ENCODE measurements around the gene TAL2. TPM values are rescaled to one million over a fixed set of nuclear protein-coding genes. Genes with fewer than 3 reads are reported as not detected.

TAL2 gene
- total RNA-seq, 1 donor from 2014 or later = not detected

DNA sequence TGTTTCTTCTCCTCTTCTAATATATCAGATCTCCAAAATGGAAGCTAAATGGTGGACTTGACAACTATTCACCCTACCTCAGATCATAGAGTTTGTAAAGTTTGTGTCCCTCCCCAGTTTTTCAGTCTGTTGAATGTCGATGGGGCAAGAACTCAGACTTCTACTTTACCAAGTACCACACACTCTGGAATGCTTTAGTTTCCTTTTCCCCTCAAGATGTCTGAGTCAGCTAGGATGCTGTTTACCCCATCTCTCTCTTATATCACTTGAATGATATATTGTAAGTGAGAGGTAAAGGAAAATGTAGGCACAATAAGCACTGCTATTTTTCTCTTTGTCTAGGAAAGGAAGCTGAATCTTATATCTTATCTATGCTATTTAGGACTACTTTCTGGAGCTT is 25.9 kb upstream of the TAL2 start:
- Histone ChIP-seq H3K36me3 (no peaks in the 10 kb centered on the region), H3K27me3 (no peaks in the 10 kb centered on the region), H3K4me3 (no peak overlapping the region), H3K27ac (no peak overlapping the region), H3K9me3 (no peaks in the 10 kb centered on the region), H3K4me1 (no peaks in the 10 kb centered on the region)
- DNase-seq (ENCODE audit: extremely low spot score in 2 of 2) = no peak
- no peak for TF ChIP-seq POLR2A (IDR thresholded peaks at IDR 0.05)
- TF ChIP-seq, protein P1, sequence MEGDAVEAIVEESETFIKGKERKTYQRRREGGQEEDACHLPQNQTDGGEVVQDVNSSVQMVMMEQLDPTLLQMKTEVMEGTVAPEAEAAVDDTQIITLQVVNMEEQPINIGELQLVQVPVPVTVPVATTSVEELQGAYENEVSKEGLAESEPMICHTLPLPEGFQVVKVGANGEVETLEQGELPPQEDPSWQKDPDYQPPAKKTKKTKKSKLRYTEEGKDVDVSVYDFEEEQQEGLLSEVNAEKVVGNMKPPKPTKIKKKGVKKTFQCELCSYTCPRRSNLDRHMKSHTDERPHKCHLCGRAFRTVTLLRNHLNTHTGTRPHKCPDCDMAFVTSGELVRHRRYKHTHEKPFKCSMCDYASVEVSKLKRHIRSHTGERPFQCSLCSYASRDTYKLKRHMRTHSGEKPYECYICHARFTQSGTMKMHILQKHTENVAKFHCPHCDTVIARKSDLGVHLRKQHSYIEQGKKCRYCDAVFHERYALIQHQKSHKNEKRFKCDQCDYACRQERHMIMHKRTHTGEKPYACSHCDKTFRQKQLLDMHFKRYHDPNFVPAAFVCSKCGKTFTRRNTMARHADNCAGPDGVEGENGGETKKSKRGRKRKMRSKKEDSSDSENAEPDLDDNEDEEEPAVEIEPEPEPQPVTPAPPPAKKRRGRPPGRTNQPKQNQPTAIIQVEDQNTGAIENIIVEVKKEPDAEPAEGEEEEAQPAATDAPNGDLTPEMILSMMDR (IDR thresholded peaks at IDR 0.05) = no peak
- no peak for TF ChIP-seq POLR2AphosphoS5 (IDR thresholded peaks at IDR 0.05; ENCODE audit: insufficient read depth in 1 of 2, low read depth in 1 of 2)
- intact Hi-C loops (cut with DNase I) = no loop called here

DNA sequence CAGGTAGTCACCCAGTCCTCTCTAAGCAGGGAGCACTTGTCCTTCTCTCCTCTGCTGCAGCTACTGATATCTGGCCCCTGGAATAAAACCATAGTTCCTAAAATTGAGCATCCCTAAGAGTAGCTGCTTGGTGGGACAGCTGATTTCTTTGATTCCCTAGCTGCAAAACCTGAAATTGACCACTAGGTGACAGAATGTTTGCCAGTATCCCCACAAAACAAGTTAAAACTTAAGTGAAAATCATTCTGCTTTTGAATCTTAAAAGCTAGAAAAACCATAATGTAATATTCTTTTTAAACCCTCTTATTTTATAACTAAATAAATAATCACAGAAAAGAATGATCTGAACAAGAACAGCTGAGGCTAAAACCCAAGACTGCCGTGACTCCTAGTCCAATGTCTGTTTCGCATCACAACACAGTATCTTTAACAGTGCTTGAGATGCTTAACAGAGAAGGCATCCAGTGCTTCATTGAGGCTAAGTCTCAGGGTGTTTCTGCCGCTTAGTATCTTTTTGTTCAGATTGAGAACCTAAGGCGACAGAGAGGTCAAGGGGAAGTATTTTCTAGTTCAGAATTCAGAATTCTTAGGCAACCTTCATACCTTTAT is 24.4 kb upstream of the TAL2 start:
- Histone ChIP-seq H3K36me3 (peaks cover 0 to 3% of the 10 kb centered on the region in 2 donors), H3K27ac (no peak overlapping the region), H3K4me3 (no peak overlapping the region), H3K4me1 (no peaks in the 10 kb centered on the region), H3K27me3 (no peaks in the 10 kb centered on the region), H3K9me3 (peaks cover 2% of the 10 kb centered on the region)
- intact Hi-C loops (cut with DNase I) = no loop called here
- DNase-seq (ENCODE audit: extremely low spot score in 2 of 2) = no peak
- no peak for TF ChIP-seq POLR2AphosphoS5 (IDR thresholded peaks at IDR 0.05; ENCODE audit: insufficient read depth in 1 of 2, low read depth in 1 of 2)
- TF ChIP-seq, protein P1 (IDR thresholded peaks at IDR 0.05) = no peak
- TF ChIP-seq POLR2A (IDR thresholded peaks at IDR 0.05) = no peak

DNA sequence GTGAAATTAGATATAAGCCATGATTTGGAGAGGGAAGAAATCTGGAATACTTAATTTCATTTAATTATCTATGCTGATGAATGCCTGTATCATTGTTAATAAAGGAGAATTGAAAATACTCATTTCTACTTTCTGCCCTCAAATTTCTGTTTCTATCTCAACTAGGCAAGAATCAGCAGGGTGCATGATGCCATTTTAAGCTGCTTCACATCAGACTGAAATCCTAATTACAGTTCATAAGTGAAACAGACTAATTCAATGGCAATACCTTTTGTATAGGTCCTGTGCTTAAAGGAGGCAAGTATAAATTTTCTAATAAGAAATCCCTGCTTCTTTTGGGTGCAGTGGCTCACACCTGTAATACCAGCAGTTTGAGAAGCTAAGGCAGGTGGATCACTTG is 22.3 kb upstream of the TAL2 start:
- DNase-seq (ENCODE audit: extremely low spot score in 2 of 2) = no peak
- intact Hi-C loops (cut with DNase I) = no loop called here
- Histone ChIP-seq H3K4me1 (no peaks in the 10 kb centered on the region), H3K4me3 (no peak overlapping the region), H3K36me3 (peaks cover 0 to 3% of the 10 kb centered on the region in 2 donors), H3K27ac (no peak overlapping the region), H3K9me3 (peaks cover 2% of the 10 kb centered on the region), H3K27me3 (no peaks in the 10 kb centered on the region)
- TF ChIP-seq, protein P1 (IDR thresholded peaks at IDR 0.05) = no peak

DNA sequence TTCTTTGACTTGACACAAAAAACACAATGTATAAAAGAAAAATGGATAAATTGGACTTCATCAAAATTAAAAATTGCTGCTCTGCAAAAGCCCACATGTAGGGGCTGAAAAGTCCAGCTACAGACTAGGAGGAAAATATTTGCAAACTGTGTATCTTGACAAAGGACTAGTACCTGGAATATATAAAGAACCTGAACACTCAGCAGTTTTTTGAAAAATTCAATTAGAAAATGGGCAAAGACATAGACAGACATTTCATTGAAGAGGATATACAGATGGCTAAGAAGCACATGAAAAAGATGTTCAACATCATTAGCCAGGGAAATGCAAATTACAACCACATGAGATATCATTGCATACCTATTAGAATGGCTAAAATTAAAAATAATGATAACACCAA is 18.5 kb upstream of the TAL2 start:
- Histone ChIP-seq H3K36me3 (peaks cover 0 to 3% of the 10 kb centered on the region in 2 donors), H3K4me1 (no peaks in the 10 kb centered on the region), H3K9me3 (peaks cover 2% of the 10 kb centered on the region), H3K27me3 (no peaks in the 10 kb centered on the region), H3K27ac (no peak overlapping the region), H3K4me3 (no peak overlapping the region)
- DNase-seq (ENCODE audit: extremely low spot score in 2 of 2) = no peak
- TF ChIP-seq POLR2AphosphoS5 (IDR thresholded peaks at IDR 0.05; ENCODE audit: insufficient read depth in 1 of 2, low read depth in 1 of 2) = no peak
- TF ChIP-seq POLR2A (IDR thresholded peaks at IDR 0.05) = no peak
- intact Hi-C loops (cut with DNase I) = no loop called here

DNA sequence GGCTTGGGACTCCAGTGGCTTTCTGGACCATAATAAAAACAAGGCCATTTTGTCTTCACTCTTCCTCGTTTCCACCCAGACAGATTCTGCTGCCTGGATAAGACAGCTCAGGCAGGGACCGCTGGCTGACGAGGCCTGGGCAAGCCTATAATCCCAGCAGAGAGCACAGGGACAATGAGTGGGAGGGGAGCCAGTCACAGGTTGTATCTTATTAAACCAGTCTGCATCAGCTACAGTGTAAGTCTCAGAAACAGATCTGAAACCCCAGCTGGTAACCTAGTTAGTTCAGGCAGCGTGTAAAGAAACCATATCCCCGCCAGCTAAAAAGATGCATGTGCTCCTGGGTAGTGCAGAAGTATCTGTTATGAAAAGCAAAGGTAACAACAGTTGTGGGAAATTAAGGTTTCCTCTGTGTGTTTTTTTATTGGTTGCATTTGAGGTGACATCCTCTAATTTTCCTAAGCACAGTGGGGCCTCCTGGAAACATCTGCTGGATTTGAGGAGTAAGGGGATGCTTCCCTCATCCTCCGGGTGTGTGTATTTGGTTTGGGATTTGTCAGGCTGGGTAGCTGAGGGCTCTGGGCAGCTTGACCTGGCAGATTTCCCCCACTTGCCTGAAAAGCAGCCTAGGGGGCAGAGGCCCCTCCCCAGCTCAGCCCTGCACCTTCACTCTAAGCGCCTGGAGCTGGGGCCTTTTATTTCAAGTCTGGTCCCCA is 15.2 kb upstream of the TAL2 start:
- Histone ChIP-seq H3K4me1 (no peaks in the 10 kb centered on the region), H3K9me3 (no peaks in the 10 kb centered on the region), H3K27me3 (no peaks in the 10 kb centered on the region), H3K36me3 (no peaks in the 10 kb centered on the region), H3K4me3 (no peak overlapping the region), H3K27ac (no peak overlapping the region)
- no peak for DNase-seq (ENCODE audit: extremely low spot score in 2 of 2)
- intact Hi-C loops (cut with DNase I) = no loop called here
- TF ChIP-seq POLR2A (IDR thresholded peaks at IDR 0.05) (no peak), POLR2AphosphoS5 (IDR thresholded peaks at IDR 0.05; ENCODE audit: insufficient read depth in 1 of 2, low read depth in 1 of 2) (no peak)
- TF ChIP-seq, protein P1 (IDR thresholded peaks at IDR 0.05) = no peak

All from vagina (tissue), 2 donors.